ENCODE measurements around the gene COL20A1. TPM values are rescaled to one million over a fixed set of nuclear protein-coding genes. Genes with fewer than 3 reads are reported as not detected.
A peak's percentile ranks its signal among the peaks of the same experiment; 100 is the strongest.

Gene COL20A1
- total and polyA plus RNA-seq, 10 donors: 0.12 to 2.1 (median 0.60) TPM; not detected in 2

- Histone ChIP-seq H3K27ac (no peak overlapping the region), H3K9me3 (no peaks in the 10 kb centered on the region), H3K27me3 (replicated peaks in 1 of 7) (peaks cover 0 to 83% (median 9%) of the 10 kb centered on the region in 7 donors), H3K4me3 (no peak overlapping the region), H3K36me3 (no peaks in the 10 kb centered on the region), H3K4me1 (peaks cover 0 to 16% (median 0%) of the 10 kb centered on the region in 6 donors)
- WGBS, 5 donors: 65 to 76% (median 68%) methylated on average over 13 to 24 of the region's 24 CpGs
- intact Hi-C loops (cut with DNase I; ENCODE audit: low total_unique reads): no loop called here
- no peak for DNase-seq
- no peak for TF ChIP-seq CTCF (IDR thresholded peaks at IDR 0.05 in 8 of 11, conservative IDR thresholded peaks at IDR 0.05 in 3 of 11)
- TF ChIP-seq POLR2A (IDR thresholded peaks at IDR 0.05): no peak
- TF ChIP-seq POLR2AphosphoS5 (IDR thresholded peaks at IDR 0.05): no peak
Measured at GRCh38 chr20:63369724-63370617, 77.0 kb downstream of the COL20A1 start.

- intact Hi-C loops (cut with DNase I; ENCODE audit: low total_unique reads): no loop called here
- TF ChIP-seq POLR2AphosphoS5 (IDR thresholded peaks at IDR 0.05) (peak in 1 of 3 donors; percentile 15), CTCF (IDR thresholded peaks at IDR 0.05 in 8 of 11, conservative IDR thresholded peaks at IDR 0.05 in 3 of 11) (no peak), POLR2A (IDR thresholded peaks at IDR 0.05) (no peak)
- no peak overlapping the region for H3K4me3 ChIP-seq
- H3K27me3 ChIP-seq (replicated peaks in 1 of 7): peaks cover 0 to 83% (median 9%) of the 10 kb centered on the region in 7 donors
- H3K9me3 ChIP-seq: no peaks in the 10 kb centered on the region
- no peaks in the 10 kb centered on the region for H3K36me3 ChIP-seq
- no peak overlapping the region for H3K27ac ChIP-seq
- peaks cover 0 to 16% (median 0%) of the 10 kb centered on the region in 6 donors for H3K4me1 ChIP-seq
- WGBS, 5 donors: 37 to 45% (median 41%) methylated on average over 18 to 21 of the region's 21 CpGs
- DNase-seq: no peak
Measured at GRCh38 chr20:63370618-63371187, 77.7 kb downstream of the COL20A1 start.

GRCh38 chr20:63371291-63371865 lies 78.4 kb downstream of the COL20A1 start:
- DNase-seq: no peak
- H3K27me3 ChIP-seq (replicated peaks in 1 of 7): peaks cover 0 to 86% (median 9%) of the 10 kb centered on the region in 7 donors
- TF ChIP-seq POLR2AphosphoS5 (IDR thresholded peaks at IDR 0.05): no peak
- TF ChIP-seq CTCF (IDR thresholded peaks at IDR 0.05 in 8 of 11, conservative IDR thresholded peaks at IDR 0.05 in 3 of 11): no peak
- no peak for TF ChIP-seq POLR2A (IDR thresholded peaks at IDR 0.05)
- no peaks in the 10 kb centered on the region for H3K9me3 ChIP-seq
- no peaks in the 10 kb centered on the region for H3K36me3 ChIP-seq
- intact Hi-C loops (cut with DNase I; ENCODE audit: low total_unique reads): no loop called here
- H3K27ac ChIP-seq: no peak overlapping the region
- 73 to 83% (median 77%) methylated on average over 25 to 28 of the region's 28 CpGs for WGBS, 5 donors
- H3K4me1 ChIP-seq: peaks cover 0 to 16% (median 0%) of the 10 kb centered on the region in 6 donors
- no peak overlapping the region for H3K4me3 ChIP-seq

All from spleen (tissue), 11 donors.